GM12878 (cell line): Measurements from ENCODE around the gene RGL1. TPM values are rescaled to one million over a fixed set of nuclear protein-coding genes. Genes with fewer than 3 reads are reported as not detected.

Source experiments
- ATAC-seq: fragments of 200-7000 bp; cut with Tn5 transposase; 3 replicates; pipeline ENCODE4 v1.9.1; 2020; ENCODE audit warnings: mild to moderate bottlenecking, moderate library complexity
- BruUV-seq: library from RNA; stranded (reverse); fragments of 400-500 nt; replicated peaks from 2 replicates; lab custom pipeline; 2021; lab: Mats Ljungman, UMichigan
- CTCF ChIA-PET: fragments of 300-600 bp; sonication (Branson Sonifier 250); formaldehyde crosslinking; extraction: SDS; loops from one replicate; lab custom pipeline; 2021; ENCODE audit warnings: inconsistent platforms; lab: Yijun Ruan, JAX
- POLR2A ChIA-PET: fragments of 350-600 bp; formaldehyde crosslinking; extraction: SDS; loops from one replicate; lab custom pipeline; 2021; ENCODE audit warnings: inconsistent platforms; lab: Charles Lee
- RAD21 ChIA-PET: fragments of 300-600 bp; sonication (Branson Sonifier 250); formaldehyde crosslinking; loops from one replicate; lab custom pipeline; 2023; ENCODE audit warnings: antibody characterized with exemption; ENCODE audit not compliant: unreplicated experiment; lab: Charles Lee
- SMC1A ChIA-PET: fragments of 300-600 bp; sonication (Branson Sonifier 250); formaldehyde crosslinking; loops from one replicate; lab custom pipeline; 2023; ENCODE audit not compliant: unreplicated experiment, uncharacterized antibody; lab: Charles Lee
- DNase-seq: peaks from one replicate; pipeline ENCODE4 v3.0.0-alpha.2; 2011; ENCODE audit warnings: low read depth, low spot score
- FAIRE-seq: peaks from 3 replicates; lab custom pipeline; 2011; peaks lifted over from hg19 to GRCh38; lab: Jason Lieb, UNC
- H2AFZ ChIP-seq: 2 replicates; pipeline ENCODE4 v1.6.0; 2011; ENCODE audit warnings: low read depth, low read length, control low read depth; ENCODE audit not compliant: control insufficient read depth
- H3K27ac ChIP-seq: 2 replicates; pipeline ENCODE4 v1.5.1; 2011; ENCODE audit warnings: control low read depth; ENCODE audit not compliant: control insufficient read depth, insufficient read depth
- H3K27me3 ChIP-seq, 2 experiments: replicated peaks in 1 of 2; 2 replicates each; pipeline versions ENCODE4 v1.6.0 to v1.6.1; 2011; ENCODE audit warnings: low read length in 1 of 2; ENCODE audit not compliant: control insufficient read depth in 2 of 2, insufficient read depth in 2 of 2
- H3K36me3 ChIP-seq, 2 experiments: 2 replicates each; pipeline ENCODE4 v1.5.1; 2011; ENCODE audit warnings: low read length in 1 of 2; ENCODE audit not compliant: control insufficient read depth in 2 of 2, insufficient read depth in 2 of 2
- H3K4me1 ChIP-seq: 2 replicates; pipeline ENCODE4 v1.6.1; 2011; ENCODE audit warnings: mild to moderate bottlenecking, low read length, moderate library complexity, mixed read lengths; ENCODE audit not compliant: control insufficient read depth, insufficient read depth
- H3K4me2 ChIP-seq: 2 replicates; pipeline ENCODE4 v1.6.0; 2011; ENCODE audit warnings: control low read depth; ENCODE audit not compliant: control insufficient read depth, insufficient read depth
- H3K4me3 ChIP-seq: fragments of 200-600 bp; sonication (generic); 2 replicates; pipeline ENCODE4 v1.5.1; 2016
- H3K79me2 ChIP-seq: 2 replicates; pipeline ENCODE4 v1.6.0; 2011; ENCODE audit warnings: low read length; ENCODE audit not compliant: control insufficient read depth, insufficient read depth
- H3K9ac ChIP-seq: 2 replicates; pipeline ENCODE4 v1.8.0; 2011; ENCODE audit warnings: low read length, control low read depth, mixed read lengths; ENCODE audit not compliant: control insufficient read depth, insufficient read depth
- H3K9me3 ChIP-seq: replicated peaks from 3 replicates; pipeline ENCODE4 v1.5.1; 2011; ENCODE audit warnings: mild to moderate bottlenecking, low read length; ENCODE audit not compliant: control insufficient read depth, insufficient read depth
- H4K20me1 ChIP-seq: 2 replicates; pipeline ENCODE4 v1.6.0; 2011; ENCODE audit not compliant: control insufficient read depth, insufficient read depth
- CBX3 ChIP-seq: fragments of 200-600 bp; sonication (generic); IDR thresholded peaks from 2 replicates; pipeline ENCODE4 v1.6.1; 2016; ENCODE audit warnings: low read depth, borderline replicate concordance
- CEBPB ChIP-seq, 2 experiments: fragments of 150-350 bp in 1 of 2; IDR thresholded peaks; 2 replicates each; pipeline ENCODE4 v1.6.1; 2012 to 2014; ENCODE audit warnings: low read depth in 2 of 2, low read length in 2 of 2, borderline replicate concordance in 1 of 2, inconsistent platforms in 1 of 2
- E2F4 ChIP-seq: IDR thresholded peaks from 2 replicates; pipeline ENCODE4 v1.6.1; 2012; ENCODE audit warnings: low read depth, low read length, improper control_type of control experiment
- EGR1 ChIP-seq, 2 experiments: IDR thresholded peaks; 1 replicate in 1 of 2; 2 replicates in 1 of 2; pipeline ENCODE4 v1.6.1; 2011 to 2012; ENCODE audit warnings: low read depth in 2 of 2, low read length in 2 of 2, borderline replicate concordance in 1 of 2, mild to moderate bottlenecking in 1 of 2, moderate library complexity in 1 of 2
- ELK1 ChIP-seq: IDR thresholded peaks from 2 replicates; pipeline ENCODE4 v1.6.1; 2012; ENCODE audit warnings: low read depth, low read length, improper control_type of control experiment
- HDAC2 ChIP-seq: fragments of 200-600 bp; sonication (generic); IDR thresholded peaks from 2 replicates; pipeline ENCODE4 v1.6.1; 2017
- KDM1A ChIP-seq: fragments of 200-600 bp; sonication (generic); IDR thresholded peaks from 2 replicates; pipeline ENCODE4 v1.6.1; 2016; ENCODE audit warnings: borderline replicate concordance
- NFYB ChIP-seq: IDR thresholded peaks from 2 replicates; pipeline ENCODE4 v1.6.1; 2011; ENCODE audit warnings: low read depth, mild to moderate bottlenecking, low read length, improper control_type of control experiment, moderate library complexity; ENCODE audit not compliant: insufficient read depth
- NR2F1 ChIP-seq: fragments of 450-650 bp; conservative IDR thresholded peaks from 2 replicates; pipeline ENCODE4 v1.6.1; 2017; ENCODE audit warnings: mild to moderate bottlenecking
- POLR2A ChIP-seq: IDR thresholded peaks from 2 replicates; pipeline ENCODE4 v1.6.1; 2011; ENCODE audit warnings: low read depth, mild to moderate bottlenecking, low read length
- RAD21 ChIP-seq: IDR thresholded peaks from 2 replicates; pipeline ENCODE4 v1.6.1; 2011; ENCODE audit warnings: mild to moderate bottlenecking, low read depth, low read length, moderate library complexity; ENCODE audit not compliant: insufficient read depth
- RBBP5 ChIP-seq: fragments of 200-600 bp; sonication (generic); conservative IDR thresholded peaks from 2 replicates; pipeline ENCODE4 v1.6.1; 2016
- SREBF1 ChIP-seq: IDR thresholded peaks from 2 replicates; pipeline ENCODE4 v1.6.1; 2012; ENCODE audit warnings: mild to moderate bottlenecking, low read length
- TCF7 ChIP-seq: IDR thresholded peaks from 2 replicates; pipeline ENCODE4 v1.6.1; 2014; ENCODE audit warnings: antibody characterized with exemption, borderline replicate concordance
- WGBS: methylation state at CpG from one replicate; pipeline ENCODE4 v1.1.6; 2016; ENCODE audit warnings: low lambda C conversion rate; ENCODE audit not compliant: insufficient replicate concordance, insufficient coverage; ENCODE audit errors: missing lambda C conversion rate; 5-methylcytosine and 5-hydroxymethylcytosine counted together
- in situ Hi-C: fragments of 300-500 bp; cut with MboI; formaldehyde crosslinking; loops from 9 replicates; pipeline ENCODE4 v1.14.3; 2018; ENCODE audit warnings: mixed read lengths
- intact Hi-C: fragments of 100-400 bp; cut with micrococcal nuclease; formaldehyde crosslinking; loops from one replicate; pipeline ENCODE4 v1.14.2; 2022; ENCODE audit not compliant: unreplicated experiment
- polyA plus RNA-seq, 11 experiments: library from polyadenylated mRNA; depleted of rRNA in 4 of 11; unstranded in 6 of 11; stranded (reverse) in 5 of 11; fragments of >200 nt; fragmentation: Nextera tagmentation in 4 of 11; fragmentation: Illumina TruSeq in 1 of 11; extraction: Ambion mirVana in 4 of 11; extraction: Trizol in 1 of 11; gene quantifications; 1 replicate in 1 of 11; 2 replicates in 10 of 11; pipeline versions ENCODE4 v1.2.1 to v1.2.3, GENCODE V29; 2011 to 2016; ENCODE audit warnings: inconsistent platforms in 2 of 11, missing spikeins in 2 of 11, low read depth in 1 of 11
- total RNA-seq, 4 experiments: library from RNA; depleted of rRNA in 3 of 4; stranded (reverse); fragments of >200 nt in 3 of 4; fragmentation: Illumina TruSeq in 1 of 4; extraction: Trizol in 1 of 4; gene quantifications; 2 replicates each; pipeline versions ENCODE4 v1.2.1 to v1.2.3, GENCODE V29; 2013 to 2021

RGL1 gene
- total and polyA plus RNA-seq, 10 of the 15 experiments (the other 5 are each of a cell fraction or from before 2014, with no cell fraction given): 8.1 to 25.0 (median 19.0) TPM

- peaks cover 16% of the 10 kb centered on the region for H3K4me1 ChIP-seq
- no peaks in the 10 kb centered on the region for H3K36me3 ChIP-seq
- peak overlapping the region; percentile 18; the same call in 1 of the 2 replicates for H3K4me2 ChIP-seq
- H3K4me3 ChIP-seq: no peak overlapping the region
- intact Hi-C loops: no loop called here
- ChIA-PET SMC1A (interaction anchor here (0.6 to 5.3 kb wide), 19 partner anchors 8 to 1491 kb away, joined by 3 to 36 read pairs (median 3); partner anchors contain the start of gene RGL1), RAD21 (interaction anchor here (0.7 to 2.1 kb wide), 4 partner anchors 24 to 98 kb away, joined by 3 to 6 read pairs (median 3); no protein-coding TSS in a partner anchor), POLR2A (interaction anchor here (1.0 to 2.1 kb wide), 4 partner anchors 8 to 93 kb away, joined by 3 to 5 read pairs (median 4); no protein-coding TSS in a partner anchor), CTCF (interaction anchor here (0.9 to 2.9 kb wide), 8 partner anchors 10 to 133 kb away, joined by 3 to 11 read pairs (median 4); no protein-coding TSS in a partner anchor)
- ATAC-seq (peak; percentile 37), DNase-seq (no peak), FAIRE-seq (no peak)
- peak overlapping the region; percentile 29 for H3K27ac ChIP-seq
- WGBS: 52% methylated on average over 5 of the region's 5 CpGs
- no peak overlapping the region for H2AFZ ChIP-seq
- no peaks in the 10 kb centered on the region for H3K27me3 ChIP-seq
- H3K79me2 ChIP-seq: peaks cover 86% of the 10 kb centered on the region
- no peak overlapping the region for H3K9ac ChIP-seq
- in situ Hi-C loops: no loop called here
- no peaks in the 10 kb centered on the region for H3K9me3 ChIP-seq
- no peak for TF ChIP-seq RBBP5
- no peak for TF ChIP-seq CEBPB (IDR thresholded peaks at IDR 0.05; ENCODE audit: borderline replicate concordance in 1 of 2, low read depth in 2 of 2, low read length in 2 of 2)
- no peak for TF ChIP-seq KDM1A
- BruUV-seq: no TSS peak
- no peaks in the 10 kb centered on the region for H4K20me1 ChIP-seq
Observed at GRCh38 chr1:183817576-183818288, 12.8 kb downstream of the RGL1 start.

GRCh38 chr1:183819059-183819458 is 14.1 kb downstream of the RGL1 start:
- in situ Hi-C loops: no loop called here
- Histone ChIP-seq H3K4me1 (peaks cover 14% of the 10 kb centered on the region), H3K4me3 (no peak overlapping the region), H3K36me3 (0 out of 4 replicates have a peak, but pooled peaks cover 0 to 3% of the 10 kb centered on the region in 2 experiments), H2AFZ (no peak overlapping the region), H3K4me2 (no peak overlapping the region), H3K27ac (no peak overlapping the region), H3K79me2 (peaks cover 86% of the 10 kb centered on the region), H3K9me3 (no peaks in the 10 kb centered on the region), H4K20me1 (no peaks in the 10 kb centered on the region), H3K9ac (no peak overlapping the region), H3K27me3 (no peaks in the 10 kb centered on the region)
- BruUV-seq: no TSS peak
- DNase-seq: no peak
- no peak for FAIRE-seq
- RAD21 ChIA-PET: interaction anchor here (1.3 kb wide), 1 partner anchor 68 kb away, joined by 3 read pairs; no protein-coding TSS in a partner anchor
- no peak for ATAC-seq
- CTCF ChIA-PET: interaction anchor here (1.0 to 2.8 kb wide), 2 partner anchors 14 to 15 kb away, joined by 3 to 10 read pairs; no protein-coding TSS in a partner anchor
- POLR2A ChIA-PET: no interaction called here
- intact Hi-C loops: no loop called here
- SMC1A ChIA-PET: interaction anchor here (1.2 to 5.3 kb wide), 5 partner anchors 7 to 164 kb away, joined by 3 to 36 read pairs (median 4); no protein-coding TSS in a partner anchor
- WGBS: 100% methylated on average over 1 of the region's 1 CpG
- no peak for TF ChIP-seq RAD21
- no peak for TF ChIP-seq E2F4
- no peak for TF ChIP-seq SREBF1
- TF ChIP-seq HDAC2: no peak
- no peak for TF ChIP-seq NFYB
- no peak for TF ChIP-seq POLR2A
- TF ChIP-seq NR2F1: no peak
- no peak for TF ChIP-seq EGR1 (IDR thresholded peaks at IDR 0.05; ENCODE audit: borderline replicate concordance in 1 of 2, low read depth in 2 of 2, low read length in 2 of 2)
- TF ChIP-seq CBX3: no peak
- no peak for TF ChIP-seq TCF7
- no peak for TF ChIP-seq ELK1
